H1 (cell line): ENCODE results near the gene BPI. TPM values are rescaled to one million over a fixed set of nuclear protein-coding genes. Genes with fewer than 3 reads are reported as not detected.

Experiments
- CBX8 ChIP-seq: fragments of 300-800, 300-1000 bp; sonication (generic); IDR thresholded peaks from 2 replicates; pipeline ENCODE4 v1.7.1; 2016; ENCODE audit warnings: low read depth, low read length, borderline replicate concordance
- EP300 ChIP-seq, 2 experiments: IDR thresholded peaks; 1 replicate in 1 of 2; 2 replicates in 1 of 2; pipeline ENCODE4 v1.6.1; 2011 to 2012; ENCODE audit warnings: low read depth in 2 of 2, low read length in 2 of 2, mild to moderate bottlenecking in 2 of 2, borderline replicate concordance in 1 of 2, inconsistent platforms in 1 of 2, moderate library complexity in 1 of 2
- GTF2F1 ChIP-seq: IDR thresholded peaks from 2 replicates; pipeline ENCODE4 v1.6.1; 2012; ENCODE audit warnings: low read depth, low read length, improper control_type of control experiment, borderline replicate concordance
- SP4 ChIP-seq: IDR thresholded peaks from 2 replicates; pipeline ENCODE4 v1.6.1; 2012; ENCODE audit warnings: low read length, inconsistent platforms
- TCF12 ChIP-seq: IDR thresholded peaks from 2 replicates; pipeline ENCODE4 v1.6.1; 2011; ENCODE audit warnings: low read depth, mild to moderate bottlenecking, low read length
- polyA plus RNA-seq, 7 experiments: library from polyadenylated mRNA; depleted of rRNA in 3 of 7; stranded (reverse) in 5 of 7; unstranded in 2 of 7; fragments of >200 nt in 5 of 7; fragments of 200-250 nt in 2 of 7; gene quantifications; 1 replicate in 5 of 7; 2 replicates in 1 of 7; 4 replicates in 1 of 7; pipeline versions ENCODE4 v1.2.1 to v1.2.3, GENCODE V29; 2011 to 2013; ENCODE audit warnings: missing spikeins in 2 of 7, mixed read lengths in 2 of 7
- total RNA-seq: library from RNA; stranded (reverse); fragmentation: NEBNext Ultra II Directional; extraction: Animal tissue kit (Norgen Biotek cat#: 25700); gene quantifications from 2 replicates; pipeline ENCODE4 v1.2.1, GENCODE V29; 2021
- TF ChIP-seq, protein P1 (sequence below): fragments of 300-600 bp; sonication (generic); IDR thresholded peaks from 2 replicates; pipeline ENCODE4 v1.7.1; 2012; ENCODE audit warnings: low read length, moderate library complexity, mild to moderate bottlenecking, inconsistent platforms; ENCODE audit not compliant: insufficient replicate concordance
- TF ChIP-seq, protein P2 (sequence below): IDR thresholded peaks from 2 replicates; pipeline ENCODE4 v1.6.1; 2012; ENCODE audit warnings: low read length, inconsistent platforms

BPI gene
- total and polyA plus RNA-seq, 2 of the 8 experiments (the other 6 are each of a cell fraction or from before 2014, with no cell fraction given): not detected

DNA sequence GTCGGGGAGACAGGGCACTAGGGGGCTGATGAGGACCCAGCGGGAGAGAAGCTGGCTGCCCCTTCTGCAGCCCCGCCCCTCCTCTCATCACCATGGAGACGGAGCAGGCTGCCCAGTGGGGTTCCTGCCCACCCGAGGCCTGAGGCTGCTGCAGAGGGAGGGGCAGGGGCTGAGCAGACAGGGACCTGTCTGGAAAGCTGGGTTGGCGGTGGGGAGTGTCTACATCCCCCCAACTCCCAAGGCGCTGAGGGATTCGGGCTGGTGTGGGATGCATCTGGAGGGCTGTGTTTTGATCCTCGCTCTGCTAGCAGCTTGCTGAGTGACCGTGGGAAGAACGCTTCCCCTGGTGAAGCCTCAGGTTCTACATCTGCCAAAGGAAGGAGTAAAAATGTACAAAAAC lies 1.2 kb upstream of the BPI start (continued):
- TF ChIP-seq, protein P1, sequence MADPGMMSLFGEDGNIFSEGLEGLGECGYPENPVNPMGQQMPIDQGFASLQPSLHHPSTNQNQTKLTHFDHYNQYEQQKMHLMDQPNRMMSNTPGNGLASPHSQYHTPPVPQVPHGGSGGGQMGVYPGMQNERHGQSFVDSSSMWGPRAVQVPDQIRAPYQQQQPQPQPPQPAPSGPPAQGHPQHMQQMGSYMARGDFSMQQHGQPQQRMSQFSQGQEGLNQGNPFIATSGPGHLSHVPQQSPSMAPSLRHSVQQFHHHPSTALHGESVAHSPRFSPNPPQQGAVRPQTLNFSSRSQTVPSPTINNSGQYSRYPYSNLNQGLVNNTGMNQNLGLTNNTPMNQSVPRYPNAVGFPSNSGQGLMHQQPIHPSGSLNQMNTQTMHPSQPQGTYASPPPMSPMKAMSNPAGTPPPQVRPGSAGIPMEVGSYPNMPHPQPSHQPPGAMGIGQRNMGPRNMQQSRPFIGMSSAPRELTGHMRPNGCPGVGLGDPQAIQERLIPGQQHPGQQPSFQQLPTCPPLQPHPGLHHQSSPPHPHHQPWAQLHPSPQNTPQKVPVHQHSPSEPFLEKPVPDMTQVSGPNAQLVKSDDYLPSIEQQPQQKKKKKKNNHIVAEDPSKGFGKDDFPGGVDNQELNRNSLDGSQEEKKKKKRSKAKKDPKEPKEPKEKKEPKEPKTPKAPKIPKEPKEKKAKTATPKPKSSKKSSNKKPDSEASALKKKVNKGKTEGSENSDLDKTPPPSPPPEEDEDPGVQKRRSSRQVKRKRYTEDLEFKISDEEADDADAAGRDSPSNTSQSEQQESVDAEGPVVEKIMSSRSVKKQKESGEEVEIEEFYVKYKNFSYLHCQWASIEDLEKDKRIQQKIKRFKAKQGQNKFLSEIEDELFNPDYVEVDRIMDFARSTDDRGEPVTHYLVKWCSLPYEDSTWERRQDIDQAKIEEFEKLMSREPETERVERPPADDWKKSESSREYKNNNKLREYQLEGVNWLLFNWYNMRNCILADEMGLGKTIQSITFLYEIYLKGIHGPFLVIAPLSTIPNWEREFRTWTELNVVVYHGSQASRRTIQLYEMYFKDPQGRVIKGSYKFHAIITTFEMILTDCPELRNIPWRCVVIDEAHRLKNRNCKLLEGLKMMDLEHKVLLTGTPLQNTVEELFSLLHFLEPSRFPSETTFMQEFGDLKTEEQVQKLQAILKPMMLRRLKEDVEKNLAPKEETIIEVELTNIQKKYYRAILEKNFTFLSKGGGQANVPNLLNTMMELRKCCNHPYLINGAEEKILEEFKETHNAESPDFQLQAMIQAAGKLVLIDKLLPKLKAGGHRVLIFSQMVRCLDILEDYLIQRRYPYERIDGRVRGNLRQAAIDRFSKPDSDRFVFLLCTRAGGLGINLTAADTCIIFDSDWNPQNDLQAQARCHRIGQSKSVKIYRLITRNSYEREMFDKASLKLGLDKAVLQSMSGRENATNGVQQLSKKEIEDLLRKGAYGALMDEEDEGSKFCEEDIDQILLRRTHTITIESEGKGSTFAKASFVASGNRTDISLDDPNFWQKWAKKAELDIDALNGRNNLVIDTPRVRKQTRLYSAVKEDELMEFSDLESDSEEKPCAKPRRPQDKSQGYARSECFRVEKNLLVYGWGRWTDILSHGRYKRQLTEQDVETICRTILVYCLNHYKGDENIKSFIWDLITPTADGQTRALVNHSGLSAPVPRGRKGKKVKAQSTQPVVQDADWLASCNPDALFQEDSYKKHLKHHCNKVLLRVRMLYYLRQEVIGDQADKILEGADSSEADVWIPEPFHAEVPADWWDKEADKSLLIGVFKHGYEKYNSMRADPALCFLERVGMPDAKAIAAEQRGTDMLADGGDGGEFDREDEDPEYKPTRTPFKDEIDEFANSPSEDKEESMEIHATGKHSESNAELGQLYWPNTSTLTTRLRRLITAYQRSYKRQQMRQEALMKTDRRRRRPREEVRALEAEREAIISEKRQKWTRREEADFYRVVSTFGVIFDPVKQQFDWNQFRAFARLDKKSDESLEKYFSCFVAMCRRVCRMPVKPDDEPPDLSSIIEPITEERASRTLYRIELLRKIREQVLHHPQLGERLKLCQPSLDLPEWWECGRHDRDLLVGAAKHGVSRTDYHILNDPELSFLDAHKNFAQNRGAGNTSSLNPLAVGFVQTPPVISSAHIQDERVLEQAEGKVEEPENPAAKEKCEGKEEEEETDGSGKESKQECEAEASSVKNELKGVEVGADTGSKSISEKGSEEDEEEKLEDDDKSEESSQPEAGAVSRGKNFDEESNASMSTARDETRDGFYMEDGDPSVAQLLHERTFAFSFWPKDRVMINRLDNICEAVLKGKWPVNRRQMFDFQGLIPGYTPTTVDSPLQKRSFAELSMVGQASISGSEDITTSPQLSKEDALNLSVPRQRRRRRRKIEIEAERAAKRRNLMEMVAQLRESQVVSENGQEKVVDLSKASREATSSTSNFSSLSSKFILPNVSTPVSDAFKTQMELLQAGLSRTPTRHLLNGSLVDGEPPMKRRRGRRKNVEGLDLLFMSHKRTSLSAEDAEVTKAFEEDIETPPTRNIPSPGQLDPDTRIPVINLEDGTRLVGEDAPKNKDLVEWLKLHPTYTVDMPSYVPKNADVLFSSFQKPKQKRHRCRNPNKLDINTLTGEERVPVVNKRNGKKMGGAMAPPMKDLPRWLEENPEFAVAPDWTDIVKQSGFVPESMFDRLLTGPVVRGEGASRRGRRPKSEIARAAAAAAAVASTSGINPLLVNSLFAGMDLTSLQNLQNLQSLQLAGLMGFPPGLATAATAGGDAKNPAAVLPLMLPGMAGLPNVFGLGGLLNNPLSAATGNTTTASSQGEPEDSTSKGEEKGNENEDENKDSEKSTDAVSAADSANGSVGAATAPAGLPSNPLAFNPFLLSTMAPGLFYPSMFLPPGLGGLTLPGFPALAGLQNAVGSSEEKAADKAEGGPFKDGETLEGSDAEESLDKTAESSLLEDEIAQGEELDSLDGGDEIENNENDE: no peak
- TF ChIP-seq, protein P2, sequence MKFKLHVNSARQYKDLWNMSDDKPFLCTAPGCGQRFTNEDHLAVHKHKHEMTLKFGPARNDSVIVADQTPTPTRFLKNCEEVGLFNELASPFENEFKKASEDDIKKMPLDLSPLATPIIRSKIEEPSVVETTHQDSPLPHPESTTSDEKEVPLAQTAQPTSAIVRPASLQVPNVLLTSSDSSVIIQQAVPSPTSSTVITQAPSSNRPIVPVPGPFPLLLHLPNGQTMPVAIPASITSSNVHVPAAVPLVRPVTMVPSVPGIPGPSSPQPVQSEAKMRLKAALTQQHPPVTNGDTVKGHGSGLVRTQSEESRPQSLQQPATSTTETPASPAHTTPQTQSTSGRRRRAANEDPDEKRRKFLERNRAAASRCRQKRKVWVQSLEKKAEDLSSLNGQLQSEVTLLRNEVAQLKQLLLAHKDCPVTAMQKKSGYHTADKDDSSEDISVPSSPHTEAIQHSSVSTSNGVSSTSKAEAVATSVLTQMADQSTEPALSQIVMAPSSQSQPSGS: no peak
- TF ChIP-seq SP4: no peak
- no peak for TF ChIP-seq GTF2F1
- no peak for TF ChIP-seq EP300 (IDR thresholded peaks at IDR 0.05; ENCODE audit: borderline replicate concordance in 1 of 2, low read depth in 2 of 2, low read length in 2 of 2)
- no peak for TF ChIP-seq TCF12
- no peak for TF ChIP-seq CBX8
